Measurements from ENCODE around the gene TMEM238L. TPM values are rescaled to one million over a fixed set of nuclear protein-coding genes. Genes with fewer than 3 reads are reported as not detected.

The TMEM238L gene
- total and polyA plus RNA-seq, 9 of the 15 experiments (the other 6 are each of a cell fraction or from before 2014, with no cell fraction given): not detected

DNA sequence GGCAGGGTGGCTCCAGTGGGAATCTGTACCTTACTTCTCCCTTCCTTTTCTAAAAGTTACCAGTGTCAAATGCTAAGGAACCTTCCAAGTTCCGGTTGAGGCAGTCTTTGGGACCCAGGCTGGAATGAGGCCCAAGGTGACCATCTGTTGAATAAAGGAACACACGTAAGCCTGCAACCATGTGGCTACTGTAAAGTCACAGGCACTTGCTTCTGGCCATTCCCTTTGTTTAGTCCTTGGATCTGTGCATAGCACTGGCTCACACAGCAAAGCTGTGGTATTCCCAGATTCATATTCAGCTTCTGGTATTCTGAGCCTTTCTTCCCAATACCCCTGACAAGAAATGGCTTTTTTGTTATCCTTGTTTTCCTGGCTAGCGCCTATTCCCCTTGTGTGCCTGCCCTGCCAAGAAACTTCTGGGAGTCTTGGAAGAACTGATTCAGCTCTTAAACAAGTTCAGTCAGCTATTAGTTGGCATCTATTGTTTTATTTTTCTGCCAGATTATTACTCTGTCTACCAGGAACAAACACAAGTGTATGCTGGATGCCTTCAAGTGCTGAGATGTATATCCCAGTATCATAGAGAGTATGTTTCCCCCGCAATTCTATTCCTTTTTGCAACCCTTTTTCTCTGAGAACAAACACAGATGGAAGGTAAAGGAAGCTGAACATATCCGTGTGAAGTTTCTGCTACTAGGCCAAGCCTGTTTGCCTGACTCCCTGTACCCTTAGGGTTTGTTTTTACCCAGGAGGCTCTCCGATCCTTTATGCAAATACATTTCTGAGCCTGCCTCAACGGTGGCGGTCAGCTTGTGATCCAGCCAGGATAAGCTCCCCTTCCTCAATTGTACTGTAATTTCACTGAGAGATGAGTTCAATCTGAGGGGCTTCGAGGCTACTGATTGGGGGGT, 13.2 kb downstream of the TMEM238L start (continued):
- TF ChIP-seq, protein P1, sequence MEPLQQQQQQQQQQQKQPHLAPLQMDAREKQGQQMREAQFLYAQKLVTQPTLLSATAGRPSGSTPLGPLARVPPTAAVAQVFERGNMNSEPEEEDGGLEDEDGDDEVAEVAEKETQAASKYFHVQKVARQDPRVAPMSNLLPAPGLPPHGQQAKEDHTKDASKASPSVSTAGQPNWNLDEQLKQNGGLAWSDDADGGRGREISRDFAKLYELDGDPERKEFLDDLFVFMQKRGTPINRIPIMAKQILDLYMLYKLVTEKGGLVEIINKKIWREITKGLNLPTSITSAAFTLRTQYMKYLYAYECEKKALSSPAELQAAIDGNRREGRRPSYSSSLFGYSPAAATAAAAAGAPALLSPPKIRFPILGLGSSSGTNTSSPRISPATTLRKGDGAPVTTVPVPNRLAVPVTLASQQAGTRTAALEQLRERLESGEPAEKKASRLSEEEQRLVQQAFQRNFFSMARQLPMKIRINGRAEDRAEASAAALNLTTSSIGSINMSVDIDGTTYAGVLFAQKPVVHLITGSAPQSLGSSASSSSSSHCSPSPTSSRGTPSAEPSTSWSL (CRISPR knock-in tag; IDR thresholded peaks at IDR 0.05; ENCODE audit: borderline replicate concordance): no peak
- TF ChIP-seq, protein P2, sequence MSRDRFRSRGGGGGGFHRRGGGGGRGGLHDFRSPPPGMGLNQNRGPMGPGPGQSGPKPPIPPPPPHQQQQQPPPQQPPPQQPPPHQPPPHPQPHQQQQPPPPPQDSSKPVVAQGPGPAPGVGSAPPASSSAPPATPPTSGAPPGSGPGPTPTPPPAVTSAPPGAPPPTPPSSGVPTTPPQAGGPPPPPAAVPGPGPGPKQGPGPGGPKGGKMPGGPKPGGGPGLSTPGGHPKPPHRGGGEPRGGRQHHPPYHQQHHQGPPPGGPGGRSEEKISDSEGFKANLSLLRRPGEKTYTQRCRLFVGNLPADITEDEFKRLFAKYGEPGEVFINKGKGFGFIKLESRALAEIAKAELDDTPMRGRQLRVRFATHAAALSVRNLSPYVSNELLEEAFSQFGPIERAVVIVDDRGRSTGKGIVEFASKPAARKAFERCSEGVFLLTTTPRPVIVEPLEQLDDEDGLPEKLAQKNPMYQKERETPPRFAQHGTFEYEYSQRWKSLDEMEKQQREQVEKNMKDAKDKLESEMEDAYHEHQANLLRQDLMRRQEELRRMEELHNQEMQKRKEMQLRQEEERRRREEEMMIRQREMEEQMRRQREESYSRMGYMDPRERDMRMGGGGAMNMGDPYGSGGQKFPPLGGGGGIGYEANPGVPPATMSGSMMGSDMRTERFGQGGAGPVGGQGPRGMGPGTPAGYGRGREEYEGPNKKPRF (IDR thresholded peaks at IDR 0.05; ENCODE audit: low read depth, low read length): no peak
- TF ChIP-seq POLR2G (IDR thresholded peaks at IDR 0.05; ENCODE audit: low read depth, low read length) (peak; percentile 59), ZNF408 (CRISPR knock-in tag; IDR thresholded peaks at IDR 0.05; ENCODE audit: low read depth) (no peak), ZNF57 (CRISPR knock-in tag; IDR thresholded peaks at IDR 0.05) (no peak), HEY1 (CRISPR knock-in tag; IDR thresholded peaks at IDR 0.05; ENCODE audit: borderline replicate concordance) (no peak), ILF3 (IDR thresholded peaks at IDR 0.05; ENCODE audit: borderline replicate concordance) (0 out of 2 replicates have a peak, but pooled peaks have one; percentile 54), SP1 (CRISPR knock-in tag; IDR thresholded peaks at IDR 0.05) (no peak), ZNF354B (CRISPR knock-in tag; IDR thresholded peaks at IDR 0.05) (no peak), CBX8 (IDR thresholded peaks at IDR 0.05; ENCODE audit: borderline replicate concordance, extremely low read depth, low read depth, low read length, poor library complexity, severe bottlenecking) (no peak), NFIX (CRISPR knock-in tag; IDR thresholded peaks at IDR 0.05; ENCODE audit: low read depth) (no peak), ZNF717 (CRISPR knock-in tag; IDR thresholded peaks at IDR 0.05) (no peak), DDX20 (tag; IDR thresholded peaks at IDR 0.05; ENCODE audit: low read depth) (no peak), NFRKB (IDR thresholded peaks at IDR 0.05; ENCODE audit: low read depth) (no peak), NR4A1 (CRISPR knock-in tag; IDR thresholded peaks at IDR 0.05) (no peak), NR4A1 (tag; IDR thresholded peaks at IDR 0.05) (no peak), SOX6 (IDR thresholded peaks at IDR 0.05) (no peak)
- TF ChIP-seq, protein P3, sequence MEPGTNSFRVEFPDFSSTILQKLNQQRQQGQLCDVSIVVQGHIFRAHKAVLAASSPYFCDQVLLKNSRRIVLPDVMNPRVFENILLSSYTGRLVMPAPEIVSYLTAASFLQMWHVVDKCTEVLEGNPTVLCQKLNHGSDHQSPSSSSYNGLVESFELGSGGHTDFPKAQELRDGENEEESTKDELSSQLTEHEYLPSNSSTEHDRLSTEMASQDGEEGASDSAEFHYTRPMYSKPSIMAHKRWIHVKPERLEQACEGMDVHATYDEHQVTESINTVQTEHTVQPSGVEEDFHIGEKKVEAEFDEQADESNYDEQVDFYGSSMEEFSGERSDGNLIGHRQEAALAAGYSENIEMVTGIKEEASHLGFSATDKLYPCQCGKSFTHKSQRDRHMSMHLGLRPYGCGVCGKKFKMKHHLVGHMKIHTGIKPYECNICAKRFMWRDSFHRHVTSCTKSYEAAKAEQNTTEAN (CRISPR knock-in tag; IDR thresholded peaks at IDR 0.05): no peak
- TF ChIP-seq, protein P4, sequence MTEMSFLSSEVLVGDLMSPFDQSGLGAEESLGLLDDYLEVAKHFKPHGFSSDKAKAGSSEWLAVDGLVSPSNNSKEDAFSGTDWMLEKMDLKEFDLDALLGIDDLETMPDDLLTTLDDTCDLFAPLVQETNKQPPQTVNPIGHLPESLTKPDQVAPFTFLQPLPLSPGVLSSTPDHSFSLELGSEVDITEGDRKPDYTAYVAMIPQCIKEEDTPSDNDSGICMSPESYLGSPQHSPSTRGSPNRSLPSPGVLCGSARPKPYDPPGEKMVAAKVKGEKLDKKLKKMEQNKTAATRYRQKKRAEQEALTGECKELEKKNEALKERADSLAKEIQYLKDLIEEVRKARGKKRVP (CRISPR knock-in tag; IDR thresholded peaks at IDR 0.05): no peak
- TF ChIP-seq, protein P5, sequence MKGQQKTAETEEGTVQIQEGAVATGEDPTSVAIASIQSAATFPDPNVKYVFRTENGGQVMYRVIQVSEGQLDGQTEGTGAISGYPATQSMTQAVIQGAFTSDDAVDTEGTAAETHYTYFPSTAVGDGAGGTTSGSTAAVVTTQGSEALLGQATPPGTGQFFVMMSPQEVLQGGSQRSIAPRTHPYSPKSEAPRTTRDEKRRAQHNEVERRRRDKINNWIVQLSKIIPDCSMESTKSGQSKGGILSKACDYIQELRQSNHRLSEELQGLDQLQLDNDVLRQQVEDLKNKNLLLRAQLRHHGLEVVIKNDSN (CRISPR knock-in tag; IDR thresholded peaks at IDR 0.05): no peak
- TF ChIP-seq, protein P6, sequence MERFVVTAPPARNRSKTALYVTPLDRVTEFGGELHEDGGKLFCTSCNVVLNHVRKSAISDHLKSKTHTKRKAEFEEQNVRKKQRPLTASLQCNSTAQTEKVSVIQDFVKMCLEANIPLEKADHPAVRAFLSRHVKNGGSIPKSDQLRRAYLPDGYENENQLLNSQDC (CRISPR knock-in tag; IDR thresholded peaks at IDR 0.05): peak; percentile 94

Data from K562 (cell line).